GM10266 (cell line): ENCODE data around the gene PMEPA1.

Experiments used
- DNase-seq: peaks from one replicate; pipeline ENCODE4 v3.0.0; 2012; ENCODE audit errors: extremely low spot score
- TF ChIP-seq, protein P1 (sequence below): IDR thresholded peaks from 2 replicates; pipeline ENCODE4 v1.5.1; 2012; ENCODE audit warnings: mild to moderate bottlenecking, low read depth; ENCODE audit not compliant: control insufficient read depth, insufficient read depth; ENCODE audit errors: missing control alignments

The PMEPA1 gene

DNA sequence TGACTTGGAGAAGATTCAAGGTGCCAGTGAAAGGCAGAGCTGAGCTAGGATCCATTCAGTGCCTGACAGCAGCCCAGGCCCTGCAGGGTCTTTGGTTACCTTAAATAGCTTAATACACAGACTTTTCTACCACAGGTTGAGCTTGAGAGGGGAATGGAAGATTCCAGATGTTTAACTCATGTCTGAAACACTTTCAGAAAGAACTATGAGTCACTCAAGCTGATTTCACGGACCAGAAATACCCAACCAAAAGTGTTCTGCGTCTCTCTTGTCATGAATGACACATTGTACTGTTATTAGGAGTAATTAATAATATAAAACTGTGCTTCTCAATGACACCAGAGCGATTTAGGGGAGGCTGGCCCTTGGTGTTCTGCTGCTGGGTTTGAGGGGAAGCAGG lies 6.4 kb upstream of the PMEPA1 start:
- TF ChIP-seq, protein P1, sequence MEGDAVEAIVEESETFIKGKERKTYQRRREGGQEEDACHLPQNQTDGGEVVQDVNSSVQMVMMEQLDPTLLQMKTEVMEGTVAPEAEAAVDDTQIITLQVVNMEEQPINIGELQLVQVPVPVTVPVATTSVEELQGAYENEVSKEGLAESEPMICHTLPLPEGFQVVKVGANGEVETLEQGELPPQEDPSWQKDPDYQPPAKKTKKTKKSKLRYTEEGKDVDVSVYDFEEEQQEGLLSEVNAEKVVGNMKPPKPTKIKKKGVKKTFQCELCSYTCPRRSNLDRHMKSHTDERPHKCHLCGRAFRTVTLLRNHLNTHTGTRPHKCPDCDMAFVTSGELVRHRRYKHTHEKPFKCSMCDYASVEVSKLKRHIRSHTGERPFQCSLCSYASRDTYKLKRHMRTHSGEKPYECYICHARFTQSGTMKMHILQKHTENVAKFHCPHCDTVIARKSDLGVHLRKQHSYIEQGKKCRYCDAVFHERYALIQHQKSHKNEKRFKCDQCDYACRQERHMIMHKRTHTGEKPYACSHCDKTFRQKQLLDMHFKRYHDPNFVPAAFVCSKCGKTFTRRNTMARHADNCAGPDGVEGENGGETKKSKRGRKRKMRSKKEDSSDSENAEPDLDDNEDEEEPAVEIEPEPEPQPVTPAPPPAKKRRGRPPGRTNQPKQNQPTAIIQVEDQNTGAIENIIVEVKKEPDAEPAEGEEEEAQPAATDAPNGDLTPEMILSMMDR = no peak
- no peak for DNase-seq

DNA sequence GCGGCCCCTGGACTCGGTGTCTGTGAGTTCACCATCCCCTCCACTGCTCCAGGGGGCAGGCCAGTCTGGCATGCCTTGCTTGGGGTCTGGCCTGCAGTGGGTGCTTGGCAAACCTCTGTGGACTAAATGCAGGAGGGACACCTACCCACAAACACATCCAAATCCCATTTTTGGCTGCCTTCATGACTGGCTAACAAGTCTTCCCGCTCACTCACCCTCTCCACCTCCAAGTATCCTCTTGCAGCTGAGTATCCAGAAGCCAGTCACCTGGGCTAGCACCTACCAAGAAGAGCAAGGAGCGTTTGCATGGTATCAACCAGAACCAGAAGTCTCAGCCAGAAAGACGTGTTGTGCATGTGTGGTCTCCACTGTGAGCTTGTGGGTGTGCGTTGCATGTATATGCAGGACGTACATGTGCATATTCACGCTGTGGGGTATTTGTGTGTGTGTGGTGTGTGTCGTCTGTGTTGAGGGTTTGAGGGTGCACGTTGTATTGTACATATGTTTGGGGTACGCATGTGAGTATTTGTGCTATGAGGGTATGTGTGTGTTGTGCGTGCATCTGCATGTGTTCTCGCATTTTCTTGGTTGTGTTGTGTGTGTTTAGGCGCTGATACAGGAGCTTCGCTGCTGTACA lies 5.6 kb upstream of the PMEPA1 start:
- TF ChIP-seq, protein P1 = no peak
- no peak for DNase-seq

DNA sequence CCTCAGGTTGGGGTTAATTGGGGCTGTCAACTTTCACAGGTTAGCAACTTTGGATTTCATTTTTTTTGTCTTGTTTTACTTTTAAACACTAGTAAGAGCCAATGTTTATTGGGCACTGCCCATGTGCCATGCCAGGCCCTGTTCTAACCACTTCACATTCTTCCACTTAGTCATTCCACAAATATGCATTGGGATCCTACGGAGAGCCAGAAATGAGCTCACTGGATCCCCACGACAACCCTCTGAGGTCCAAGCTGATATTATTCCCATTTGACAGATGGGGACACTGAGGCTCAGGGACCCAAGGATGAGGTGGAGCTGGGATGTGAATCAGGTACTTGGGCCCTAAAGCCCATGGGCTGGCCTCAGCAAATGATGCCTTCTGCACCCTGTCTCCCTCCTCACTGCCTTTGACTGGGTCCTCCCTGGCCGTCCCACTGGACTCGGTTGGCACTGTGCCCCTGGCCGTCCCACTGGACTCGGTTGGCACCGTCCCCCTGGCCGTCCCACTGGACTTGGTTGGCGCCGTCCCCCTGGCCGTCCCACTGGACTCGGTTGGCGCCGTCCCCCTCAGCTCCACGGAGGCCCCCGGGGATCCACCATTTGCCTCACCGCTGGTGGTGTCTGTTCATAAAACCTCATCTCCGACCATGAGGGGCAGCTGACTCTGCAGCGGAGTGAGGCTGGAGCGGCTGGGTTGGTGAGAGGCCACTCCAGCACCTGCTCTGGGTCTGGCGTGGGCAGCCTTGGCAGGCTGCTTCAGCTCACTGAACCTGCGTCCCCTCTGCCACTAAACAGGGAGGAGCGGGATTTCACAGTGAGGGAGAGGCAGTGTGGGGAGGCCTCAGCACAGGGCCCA lies 4.8 kb upstream of the PMEPA1 start:
- TF ChIP-seq, protein P1 = no peak
- DNase-seq = no peak

DNA sequence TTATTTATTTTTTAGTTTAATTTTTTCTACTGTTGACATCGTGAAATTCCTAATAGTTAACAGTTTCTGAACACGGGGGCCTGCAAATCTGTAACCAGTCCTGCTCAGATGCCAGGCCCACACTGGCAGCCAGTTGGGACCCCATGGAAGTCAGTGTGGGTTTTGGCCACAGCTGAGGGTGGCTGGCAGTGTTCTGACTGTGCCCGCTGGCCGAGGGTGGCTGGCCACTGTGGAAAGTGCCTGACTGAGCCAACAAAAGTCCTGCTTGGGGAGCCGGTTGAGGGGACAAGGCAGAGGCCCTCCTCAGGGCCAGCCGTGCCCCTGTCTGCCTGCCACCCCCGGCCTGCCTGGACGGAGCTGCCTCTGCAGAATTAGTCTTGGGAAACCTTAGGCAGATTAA lies 4.1 kb upstream of the PMEPA1 start:
- no peak for DNase-seq
- TF ChIP-seq, protein P1 = no peak

DNA sequence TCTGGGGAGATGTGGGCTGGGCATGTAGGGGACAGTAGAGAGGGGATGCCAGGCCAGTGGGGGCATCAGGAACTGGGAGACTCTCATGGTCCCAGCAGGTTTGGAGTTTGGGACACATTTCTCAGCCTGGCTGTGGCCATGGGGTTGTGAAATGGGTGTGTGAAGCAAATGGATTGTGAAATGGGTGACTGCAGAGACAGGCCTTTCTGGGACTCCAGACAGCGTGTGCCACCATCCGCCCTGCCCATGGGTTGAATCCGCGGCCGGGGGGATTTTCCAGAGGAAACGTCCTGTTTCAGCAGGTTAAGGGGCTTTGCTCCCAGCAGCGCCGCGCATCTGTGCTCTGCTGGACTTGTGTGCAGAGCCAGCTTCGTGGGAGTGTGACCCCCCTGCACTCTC lies 3.7 kb upstream of the PMEPA1 start:
- TF ChIP-seq, protein P1 = no peak
- no peak for DNase-seq

DNA sequence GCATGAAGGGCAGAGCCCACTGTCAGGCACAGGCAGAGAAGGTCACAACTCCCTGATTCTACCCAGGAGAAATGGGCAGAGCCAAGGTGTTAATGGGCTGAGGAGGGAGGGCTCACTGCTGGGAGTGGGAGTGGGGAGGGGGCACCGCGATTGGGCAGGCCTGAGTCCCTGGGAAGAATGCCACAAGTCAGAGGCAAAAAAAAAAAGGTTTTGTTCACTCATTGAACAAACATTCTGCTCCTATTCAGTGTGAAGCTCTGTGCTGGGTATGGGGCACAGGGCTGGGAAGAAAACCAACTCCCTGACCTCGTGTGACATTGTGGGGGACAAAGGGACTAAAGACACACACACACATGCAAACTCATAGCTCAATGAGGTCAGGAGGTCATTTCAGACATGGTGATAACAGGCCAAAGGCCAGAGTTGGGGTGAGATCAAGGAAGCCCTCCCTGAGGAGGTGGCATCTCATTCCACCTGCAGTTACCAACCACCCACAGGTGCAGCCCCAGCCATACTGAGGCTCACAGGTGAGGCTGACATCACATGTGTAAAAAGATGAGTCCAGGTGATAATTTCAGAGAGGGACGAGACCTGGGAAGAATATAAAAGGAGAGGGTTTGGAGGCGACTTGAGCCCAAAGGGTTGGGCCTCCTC lies 3.2 kb upstream of the PMEPA1 start:
- TF ChIP-seq, protein P1 = no peak
- DNase-seq = no peak
